Spleen (tissue), 11 donors: ENCODE measurements around the gene RTN4IP1. TPM values are rescaled to one million over a fixed set of nuclear protein-coding genes. Genes with fewer than 3 reads are reported as not detected.

Experiments
- DNase-seq: peaks from one replicate; pipeline ENCODE4 v3.0.0-alpha.2; 2020
- H3K27ac ChIP-seq, 8 donors: fragments of 200-600 bp; sonication (generic) in 7 of 8; 1 replicate in 4 of 8; 2 replicates in 4 of 8; pipeline versions ENCODE4 v1.5.0 to v1.8.0; 2016 to 2021; ENCODE audit warnings: inconsistent platforms in 4 of 8, mild to moderate bottlenecking in 4 of 8, moderate library complexity in 1 of 8
- H3K27me3 ChIP-seq, 7 donors: fragments of 200-600 bp; sonication (generic) in 6 of 7; replicated peaks in 1 of 7; 1 replicate in 4 of 7; 2 replicates in 3 of 7; pipeline versions ENCODE4 v1.5.0 to v1.8.0; 2016 to 2021; ENCODE audit warnings: inconsistent platforms in 3 of 7, mild to moderate bottlenecking in 1 of 7
- H3K36me3 ChIP-seq, 6 donors: fragments of 200-600 bp; sonication (generic) in 5 of 6; 1 replicate in 4 of 6; 2 replicates in 2 of 6; pipeline versions ENCODE4 v1.5.0 to v1.8.0; 2016 to 2021; ENCODE audit warnings: inconsistent platforms in 2 of 6
- H3K4me1 ChIP-seq, 6 donors: fragments of 200-600 bp; sonication (generic) in 5 of 6; 1 replicate in 3 of 6; 2 replicates in 3 of 6; pipeline versions ENCODE4 v1.5.0 to v1.8.0; 2016 to 2021; ENCODE audit warnings: inconsistent platforms in 3 of 6
- H3K4me3 ChIP-seq, 8 donors: fragments of 200-600 bp; sonication (generic) in 7 of 8; 1 replicate in 4 of 8; 2 replicates in 4 of 8; pipeline versions ENCODE4 v1.5.0 to v1.8.0; 2016 to 2021; ENCODE audit warnings: inconsistent platforms in 4 of 8, mild to moderate bottlenecking in 4 of 8, moderate library complexity in 2 of 8
- H3K9me3 ChIP-seq, 8 donors: fragments of 200-600 bp; sonication (generic) in 7 of 8; 1 replicate in 4 of 8; 2 replicates in 4 of 8; pipeline versions ENCODE4 v1.5.0 to v1.8.0; 2016 to 2021; ENCODE audit warnings: inconsistent platforms in 4 of 8
- POLR2A ChIP-seq, 3 donors: fragments of 450-650 bp; IDR thresholded peaks; one replicate each; pipeline ENCODE4 v1.5.1; 2017; ENCODE audit warnings: antibody characterized with exemption in 3 of 3, mild to moderate bottlenecking in 1 of 3
- POLR2AphosphoS5 ChIP-seq, 3 donors: sonication (generic); formaldehyde crosslinking; IDR thresholded peaks; one replicate each; pipeline ENCODE4 v1.5.1; 2017; ENCODE audit warnings: antibody characterized with exemption in 3 of 3
- WGBS, 5 donors: extraction: QIAGEN DNeasy Blood & Tissue Kit in 3 of 5; methylation state at CpG; one replicate each; pipeline versions ENCODE4 v1.1.5 to v1.1.7; 2013 to 2018; 5-methylcytosine and 5-hydroxymethylcytosine counted together
- intact Hi-C: fragments of 100-400 bp; cut with DNase I; formaldehyde crosslinking; loops from one replicate; pipeline ENCODE4 v1.15.0; 2023; ENCODE audit warnings: low total_unique reads
- polyA plus RNA-seq, 3 donors: library from polyadenylated mRNA; stranded (reverse); fragments of 200-250 nt; gene quantifications; one replicate each; pipeline ENCODE4 v1.2.1, GENCODE V29; 2013
- total RNA-seq, 7 donors: library from RNA; depleted of rRNA in 3 of 7; stranded (reverse); fragments of >200 nt in 3 of 7; fragmentation: NEBNext Ultra II Directional in 4 of 7; extraction: Animal tissue kit (Norgen Biotek cat#: 25700) in 4 of 7; gene quantifications; one replicate each; pipeline versions ENCODE4 v1.1.0 to v1.2.1, GENCODE V29; 2016 to 2021
- TF ChIP-seq, protein P1 (sequence below), 11 experiments: fragments of 200-600 bp in 7 of 11; fragments of 450-650 bp in 4 of 11; sonication (generic) in 4 of 11; IDR thresholded peaks in 8 of 11; conservative IDR thresholded peaks in 3 of 11; 1 replicate in 7 of 11; 2 replicates in 4 of 11; pipeline versions ENCODE4 v1.4.0 to v1.8.0; 2016 to 2021; ENCODE audit warnings: antibody characterized with exemption in 11 of 11, inconsistent platforms in 4 of 11, mild to moderate bottlenecking in 1 of 11
- donor health status: healthy with polysubstance abuse.
- donor health status: DM: no; HTN: no; CAD: no; lungs with moderate emphysema.
- donor health status: DM: no; HTN: no; CAD: no.
- donor health status: Bipolar disorder and iron deficiency.
- donor health status: healthy.
- donor health status: DM: no; HTN: no; CAD: no.
- donor health status: DM: yes; HTN: yes; CAD: no.

The RTN4IP1 gene
- total and polyA plus RNA-seq, 10 donors: 3.9 to 9.1 (median 6.6) TPM

DNA sequence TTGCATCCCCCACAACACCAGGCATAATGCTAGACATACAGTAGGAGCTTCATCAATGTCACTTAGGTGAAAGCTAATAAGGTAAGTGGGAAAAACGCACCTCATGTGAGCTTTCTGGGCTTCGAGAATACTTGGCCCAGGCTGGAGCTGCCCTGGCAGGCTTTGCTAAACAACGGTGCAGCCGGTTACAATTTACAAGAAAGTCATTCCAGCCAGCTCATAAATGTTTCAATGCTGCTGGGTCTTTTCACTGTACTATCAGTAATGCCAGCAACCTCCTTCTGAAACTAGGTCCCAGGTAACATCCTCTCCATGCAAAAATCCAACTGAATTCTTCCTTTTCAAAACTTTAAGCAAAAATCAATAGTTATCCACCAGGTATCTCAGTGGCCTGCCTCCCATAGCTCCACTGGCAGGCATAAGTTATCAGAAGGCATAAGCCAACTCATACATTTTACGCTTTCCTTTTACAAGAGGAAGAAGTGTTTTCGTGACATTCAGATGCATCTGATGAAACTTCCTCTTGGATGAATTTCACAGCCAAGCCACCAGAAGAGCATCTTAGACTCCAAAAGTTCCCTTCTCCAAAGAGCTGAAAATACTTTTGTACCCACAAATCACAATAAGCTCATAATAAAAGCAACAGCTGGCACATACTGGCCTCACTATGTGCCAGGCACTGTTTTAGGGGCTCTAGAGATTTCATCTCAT, 56.3 kb downstream of the RTN4IP1 start:
- Histone ChIP-seq H3K27me3 (no peaks in the 10 kb centered on the region), H3K4me1 (peaks cover 0 to 15% (median 0%) of the 10 kb centered on the region in 6 donors), H3K27ac (no peak overlapping the region), H3K9me3 (no peaks in the 10 kb centered on the region), H3K36me3 (peaks cover 0 to 81% (median 37%) of the 10 kb centered on the region in 6 donors), H3K4me3 (no peak overlapping the region)
- intact Hi-C loops: no loop called here
- WGBS, 5 donors: 80 to 94% (median 88%) methylated on average over 6 of the region's 6 CpGs
- TF ChIP-seq POLR2A (IDR thresholded peaks at IDR 0.05) (no peak), POLR2AphosphoS5 (IDR thresholded peaks at IDR 0.05) (no peak)
- TF ChIP-seq, protein P1, sequence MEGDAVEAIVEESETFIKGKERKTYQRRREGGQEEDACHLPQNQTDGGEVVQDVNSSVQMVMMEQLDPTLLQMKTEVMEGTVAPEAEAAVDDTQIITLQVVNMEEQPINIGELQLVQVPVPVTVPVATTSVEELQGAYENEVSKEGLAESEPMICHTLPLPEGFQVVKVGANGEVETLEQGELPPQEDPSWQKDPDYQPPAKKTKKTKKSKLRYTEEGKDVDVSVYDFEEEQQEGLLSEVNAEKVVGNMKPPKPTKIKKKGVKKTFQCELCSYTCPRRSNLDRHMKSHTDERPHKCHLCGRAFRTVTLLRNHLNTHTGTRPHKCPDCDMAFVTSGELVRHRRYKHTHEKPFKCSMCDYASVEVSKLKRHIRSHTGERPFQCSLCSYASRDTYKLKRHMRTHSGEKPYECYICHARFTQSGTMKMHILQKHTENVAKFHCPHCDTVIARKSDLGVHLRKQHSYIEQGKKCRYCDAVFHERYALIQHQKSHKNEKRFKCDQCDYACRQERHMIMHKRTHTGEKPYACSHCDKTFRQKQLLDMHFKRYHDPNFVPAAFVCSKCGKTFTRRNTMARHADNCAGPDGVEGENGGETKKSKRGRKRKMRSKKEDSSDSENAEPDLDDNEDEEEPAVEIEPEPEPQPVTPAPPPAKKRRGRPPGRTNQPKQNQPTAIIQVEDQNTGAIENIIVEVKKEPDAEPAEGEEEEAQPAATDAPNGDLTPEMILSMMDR (IDR thresholded peaks at IDR 0.05 in 8 of 11, conservative IDR thresholded peaks at IDR 0.05 in 3 of 11): no peak
- DNase-seq: no peak

DNA sequence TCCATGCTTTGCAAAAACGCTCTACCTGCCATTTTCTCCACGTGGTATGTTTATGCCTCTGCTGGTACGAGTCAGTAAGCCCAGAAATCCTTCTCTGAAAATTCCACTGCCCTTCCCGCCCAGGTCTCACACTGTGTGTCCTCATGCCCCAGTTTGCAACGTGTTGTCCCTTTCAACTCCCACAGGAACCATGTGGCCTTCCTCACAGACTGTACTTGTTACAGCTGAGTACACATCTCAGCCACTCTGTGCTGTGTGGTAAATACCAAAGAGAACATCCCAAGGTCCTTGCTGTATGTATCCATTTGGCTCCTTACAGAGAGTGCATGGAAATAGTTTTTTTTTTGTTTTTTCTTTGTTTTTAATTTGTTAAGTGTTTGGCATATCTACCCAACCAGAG, 56.9 kb downstream of the RTN4IP1 start:
- DNase-seq: no peak
- no peak overlapping the region for H3K27ac ChIP-seq
- H3K4me1 ChIP-seq: peaks cover 0 to 15% (median 0%) of the 10 kb centered on the region in 6 donors
- intact Hi-C loops: no loop called here
- no peaks in the 10 kb centered on the region for H3K9me3 ChIP-seq
- WGBS, 5 donors: 74 to 92% (median 82%) methylated on average over 5 of the region's 5 CpGs
- H3K27me3 ChIP-seq: no peaks in the 10 kb centered on the region
- peaks cover 0 to 81% (median 43%) of the 10 kb centered on the region in 6 donors for H3K36me3 ChIP-seq
- no peak overlapping the region for H3K4me3 ChIP-seq
- TF ChIP-seq, protein P1 (IDR thresholded peaks at IDR 0.05 in 8 of 11, conservative IDR thresholded peaks at IDR 0.05 in 3 of 11): no peak
- TF ChIP-seq POLR2A (IDR thresholded peaks at IDR 0.05): no peak
- no peak for TF ChIP-seq POLR2AphosphoS5 (IDR thresholded peaks at IDR 0.05)

DNA sequence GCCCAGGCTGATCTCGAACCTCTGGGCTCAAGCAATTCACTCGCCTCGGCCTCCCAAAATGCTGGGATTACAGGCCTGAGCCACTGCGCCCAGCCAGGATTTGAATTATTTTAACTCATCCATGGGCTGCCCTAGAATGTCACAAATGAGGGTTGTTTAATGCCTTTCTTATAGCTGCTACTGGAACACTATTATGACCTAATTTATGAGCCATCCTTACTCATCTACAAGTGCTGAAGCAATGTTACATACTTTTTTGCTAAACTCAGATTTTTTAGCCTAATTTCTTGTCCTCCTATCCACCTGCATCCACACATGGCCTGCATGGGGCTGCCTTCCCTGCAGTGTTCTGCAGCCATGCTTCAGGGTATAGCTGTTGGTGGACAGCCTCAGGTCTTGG, 59.9 kb downstream of the RTN4IP1 start:
- DNase-seq: no peak
- Histone ChIP-seq H3K27me3 (no peaks in the 10 kb centered on the region), H3K27ac (no peak overlapping the region), H3K4me1 (peaks cover 0 to 26% (median 0%) of the 10 kb centered on the region in 6 donors), H3K4me3 (no peak overlapping the region), H3K36me3 (peaks cover 0 to 81% (median 50%) of the 10 kb centered on the region in 6 donors), H3K9me3 (no peaks in the 10 kb centered on the region)
- intact Hi-C loops: loop anchor here (10.0 kb wide), 1 partner anchor 235 kb away; no protein-coding TSS in a partner anchor
- WGBS, 5 donors: 85 to 100% (median 94%) methylated on average over 4 of the region's 4 CpGs
- TF ChIP-seq POLR2A (IDR thresholded peaks at IDR 0.05) (no peak), POLR2AphosphoS5 (IDR thresholded peaks at IDR 0.05) (no peak)
- TF ChIP-seq, protein P1 (IDR thresholded peaks at IDR 0.05 in 8 of 11, conservative IDR thresholded peaks at IDR 0.05 in 3 of 11): no peak

DNA sequence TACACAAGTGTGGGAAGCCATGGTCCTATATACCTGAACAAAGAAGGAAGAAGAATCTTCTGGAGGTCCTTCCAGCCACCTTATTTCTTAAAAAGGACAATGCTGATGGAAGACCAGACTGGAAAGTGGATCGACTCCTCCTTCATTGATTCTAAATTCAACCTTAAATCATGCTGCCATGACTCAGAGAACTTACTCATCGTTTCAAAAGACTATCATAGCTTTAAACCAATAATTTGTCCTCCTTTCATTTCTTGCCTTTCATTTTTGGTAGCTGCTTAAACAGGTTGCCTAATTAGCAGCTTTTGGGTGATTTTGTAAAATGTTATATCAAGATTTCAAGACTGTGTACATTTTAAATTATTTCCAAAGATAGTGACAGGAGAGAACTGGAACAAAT, 60.8 kb downstream of the RTN4IP1 start:
- intact Hi-C loops: loop anchor here (10.0 kb wide), 1 partner anchor 234 kb away; no protein-coding TSS in a partner anchor
- DNase-seq: no peak
- WGBS, 5 donors: 69 to 93% (median 89%) methylated on average over 2 of the region's 2 CpGs
- no peaks in the 10 kb centered on the region for H3K9me3 ChIP-seq
- peaks cover 3 to 89% (median 59%) of the 10 kb centered on the region in 6 donors for H3K36me3 ChIP-seq
- H3K4me1 ChIP-seq: peaks cover 0 to 24% (median 0%) of the 10 kb centered on the region in 6 donors
- no peak overlapping the region for H3K4me3 ChIP-seq
- no peaks in the 10 kb centered on the region for H3K27me3 ChIP-seq
- H3K27ac ChIP-seq: no peak overlapping the region
- no peak for TF ChIP-seq POLR2A (IDR thresholded peaks at IDR 0.05)
- TF ChIP-seq, protein P1 (IDR thresholded peaks at IDR 0.05 in 8 of 11, conservative IDR thresholded peaks at IDR 0.05 in 3 of 11): no peak
- TF ChIP-seq POLR2AphosphoS5 (IDR thresholded peaks at IDR 0.05): no peak
